Activated T-helper 1 cell treated with anti-CD3 and anti-CD28 coated beads, Interleukin-2, amount 50 U/mL, for 16 hours (primary cell): ENCODE data around the gene ABCA5.
"Not testable (repeated sequence)": the region's sequence is repeated elsewhere in the genome, so short reads cannot be mapped to it uniquely, and the experiment has no call there.

Experiments used
- DNase-seq, 2 donors: peaks; one replicate each; pipeline ENCODE4 v3.0.0-alpha.2; 2020; ENCODE audit warnings: low read depth in 1 of 2, low spot score in 1 of 2

Gene ABCA5

GRCh38 chr17:69213059-69213813 lies 113.7 kb downstream of the ABCA5 start:
- DNase-seq: no peak

DNA sequence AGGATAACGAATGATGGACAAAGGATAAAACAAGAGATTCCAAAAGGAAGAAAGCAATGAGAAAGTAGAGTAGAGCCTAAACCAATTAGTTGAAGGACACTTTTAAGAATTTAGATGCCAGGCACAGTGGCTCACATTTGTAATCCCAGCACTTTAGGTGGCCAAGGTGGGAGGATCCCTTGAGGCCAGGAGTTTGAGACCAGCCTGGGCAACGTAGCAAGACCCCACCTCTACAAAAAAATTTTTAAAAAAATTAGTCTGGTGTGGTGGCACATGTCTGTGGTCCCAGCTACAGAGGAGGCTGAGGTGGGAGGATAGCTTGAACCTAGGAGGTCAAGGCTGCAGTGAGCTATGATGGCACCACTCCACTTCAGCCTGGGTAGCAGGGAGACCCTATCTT lies 118.3 kb downstream of the ABCA5 start:
- DNase-seq: no peak

DNA sequence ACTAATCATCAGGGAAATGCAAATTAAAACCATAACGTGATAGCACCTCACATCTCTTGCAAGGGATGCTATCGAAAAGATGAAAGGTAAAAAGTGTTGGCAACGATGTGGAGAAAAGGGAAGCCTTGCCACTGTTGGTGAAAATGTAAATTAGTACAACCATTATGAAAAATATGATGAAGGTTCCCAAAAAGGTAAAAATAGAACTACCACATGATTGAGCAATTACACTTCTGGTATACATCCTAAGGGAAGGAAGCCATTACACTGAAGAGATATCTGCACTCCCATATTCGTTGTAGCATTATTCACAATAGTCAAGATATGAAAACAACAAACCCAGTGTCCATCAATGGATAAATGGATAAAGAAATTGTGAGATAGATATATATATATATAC lies 119.8 kb downstream of the ABCA5 start:
- no peak for DNase-seq

GRCh38 chr17:69198238-69198637 lies 128.7 kb downstream of the ABCA5 start:
- DNase-seq: no peak

- not testable (repeated sequence) for DNase-seq
Measured at GRCh38 chr17:69196105-69196653, 130.8 kb downstream of the ABCA5 start.
